CD14-positive monocyte (primary cell): ENCODE data around the gene C9orf78. TPM values are rescaled to one million over a fixed set of nuclear protein-coding genes. Genes with fewer than 3 reads are reported as not detected.

Experiments used
- DNase-seq, 3 donors: peaks; one replicate each; pipeline ENCODE4 v3.0.0-alpha.2; 2011 to 2022
- H2AFZ ChIP-seq: 2 replicates; pipeline ENCODE4 v1.6.0; 2012; ENCODE audit warnings: mild to moderate bottlenecking, low read depth, low read length, inconsistent platforms; ENCODE audit not compliant: insufficient read depth, poor library complexity, severe bottlenecking
- H3K27ac ChIP-seq, 2 donors: 1 replicate in 1 of 2; 2 replicates in 1 of 2; pipeline ENCODE4 v1.5.1; 2012 to 2013; ENCODE audit warnings: low read length in 2 of 2, control low read depth in 1 of 2, inconsistent platforms in 1 of 2, low read depth in 1 of 2, mild to moderate bottlenecking in 1 of 2
- H3K27me3 ChIP-seq, 2 donors: one replicate each; pipeline versions ENCODE4 v1.6.0 to v1.6.1; 2011 to 2013; ENCODE audit warnings: low read length in 2 of 2; ENCODE audit not compliant: control insufficient read depth in 2 of 2, insufficient read depth in 2 of 2
- H3K36me3 ChIP-seq, 2 donors: replicated peaks in 1 of 2; 1 replicate in 1 of 2; 2 replicates in 1 of 2; pipeline versions ENCODE4 v1.5.1 to v1.6.1; 2012 to 2013; ENCODE audit warnings: low read length in 2 of 2, control low read depth in 1 of 2, inconsistent platforms in 1 of 2, mild to moderate bottlenecking in 1 of 2; ENCODE audit not compliant: insufficient read depth in 2 of 2, control insufficient read depth in 1 of 2
- H3K4me1 ChIP-seq, 2 donors: 1 replicate in 1 of 2; 2 replicates in 1 of 2; pipeline versions ENCODE4 v1.5.1 to v1.6.1; 2012 to 2013; ENCODE audit warnings: low read length in 2 of 2, control low read depth in 1 of 2, inconsistent platforms in 1 of 2, mild to moderate bottlenecking in 1 of 2, moderate library complexity in 1 of 2; ENCODE audit not compliant: insufficient read depth in 2 of 2, control insufficient read depth in 1 of 2
- H3K4me2 ChIP-seq: replicated peaks from 2 replicates; pipeline ENCODE3; 2012; ENCODE audit warnings: low read length, moderate library complexity, mild to moderate bottlenecking; ENCODE audit not compliant: poor library complexity, severe bottlenecking; ENCODE audit errors: extremely low read depth
- H3K4me3 ChIP-seq, 3 experiments: fragments of 200-600 bp in 1 of 3; sonication (generic) in 1 of 3; replicated peaks in 1 of 3; 1 replicate in 2 of 3; 2 replicates in 1 of 3; pipeline ENCODE4 v1.5.1; 2011 to 2013; ENCODE audit warnings: low read length in 3 of 3, mild to moderate bottlenecking in 3 of 3, control low read depth in 2 of 3, low read depth in 2 of 3, inconsistent platforms in 1 of 3, moderate library complexity in 1 of 3
- H3K79me2 ChIP-seq: 2 replicates; pipeline ENCODE4 v1.6.0; 2012; ENCODE audit warnings: mild to moderate bottlenecking, control low read depth, inconsistent platforms, low read length, moderate library complexity; ENCODE audit not compliant: insufficient read depth
- H3K9ac ChIP-seq: 2 replicates; pipeline ENCODE4 v1.6.0; 2017; ENCODE audit warnings: low read length, mild to moderate bottlenecking; ENCODE audit not compliant: insufficient read depth, poor library complexity, severe bottlenecking
- H3K9me3 ChIP-seq, 2 donors: replicated peaks in 1 of 2; 1 replicate in 1 of 2; 2 replicates in 1 of 2; pipeline versions ENCODE4 v1.5.1 to v1.6.1; 2012 to 2013; ENCODE audit warnings: low read length in 2 of 2, control low read depth in 1 of 2; ENCODE audit not compliant: control insufficient read depth in 1 of 2, insufficient read depth in 1 of 2
- H4K20me1 ChIP-seq: 2 replicates; pipeline ENCODE4 v1.6.0; 2012; ENCODE audit warnings: mild to moderate bottlenecking, low read length, control low read depth, moderate library complexity; ENCODE audit not compliant: insufficient read depth
- H3K27ac Mint-ChIP-seq, 7 donors: one replicate each; pipeline ENCODE4 v1.8.0; 2020; ENCODE audit warnings: mild to moderate bottlenecking in 7 of 7, mixed read lengths in 7 of 7, moderate library complexity in 6 of 7, inconsistent platforms in 2 of 7
- H3K27me3 Mint-ChIP-seq, 3 donors: one replicate each; pipeline ENCODE4 v1.8.0; 2021 to 2022; ENCODE audit warnings: low read depth in 3 of 3, mild to moderate bottlenecking in 3 of 3, mixed read lengths in 3 of 3, moderate library complexity in 3 of 3, inconsistent platforms in 1 of 3
- H3K36me3 Mint-ChIP-seq, 2 donors: one replicate each; pipeline ENCODE4 v1.8.0; 2020; ENCODE audit warnings: mixed read lengths in 2 of 2, inconsistent platforms in 1 of 2, mild to moderate bottlenecking in 1 of 2
- H3K4me1 Mint-ChIP-seq: one replicate; pipeline ENCODE4 v1.8.0; 2020; ENCODE audit warnings: mild to moderate bottlenecking, mixed read lengths
- H3K4me3 Mint-ChIP-seq, 2 donors: one replicate each; pipeline ENCODE4 v1.8.0; 2020; ENCODE audit warnings: mild to moderate bottlenecking in 2 of 2, mixed read lengths in 2 of 2, moderate library complexity in 1 of 2
- H3K9me3 Mint-ChIP-seq, 7 donors: one replicate each; pipeline ENCODE4 v1.8.0; 2020 to 2022; ENCODE audit warnings: mixed read lengths in 7 of 7, mild to moderate bottlenecking in 6 of 7, moderate library complexity in 6 of 7, inconsistent platforms in 2 of 7
- CTCF ChIP-seq: fragments of 200-600 bp; IDR thresholded peaks from one replicate; pipeline ENCODE4 v1.8.0; 2022; ENCODE audit warnings: antibody characterized with exemption, mild to moderate bottlenecking
- WGBS: methylation state at CpG from one replicate; pipeline ENCODE4 v1.1.5; 2013; ENCODE audit warnings: missing lambda C conversion rate; ENCODE audit not compliant: insufficient coverage; 5-methylcytosine and 5-hydroxymethylcytosine counted together
- intact Hi-C, 2 donors: fragments of 100-400 bp; cut with micrococcal nuclease; formaldehyde crosslinking; loops; one replicate each; pipeline versions ENCODE4 v1.15.0 to v1.15.1; 2023
- polyA plus RNA-seq, 3 donors: library from polyadenylated mRNA; depleted of rRNA in 1 of 3; unstranded in 2 of 3; stranded (reverse) in 1 of 3; fragments of 300-500 nt in 2 of 3; fragments of >200 nt in 1 of 3; fragmentation: Illumina TruSeq in 2 of 3; gene quantifications; 1 replicate in 2 of 3; 2 replicates in 1 of 3; pipeline ENCODE4 v1.2.3, GENCODE V29; 2012 to 2021

The C9orf78 gene
- polyA plus RNA-seq, 3 donors, result 53.3 to 82.4 (median 65.5) TPM

GRCh38 chr9:129858167-129858962 lies 23.3 kb upstream of the C9orf78 start:
- H3K27ac Mint-ChIP-seq, result no peak overlapping the region
- Histone ChIP-seq H4K20me1 (no peaks in the 10 kb centered on the region), H2AFZ (no peak overlapping the region), H3K9me3 (no peaks in the 10 kb centered on the region), H3K27me3 (no peaks in the 10 kb centered on the region), H3K4me2 (no peak overlapping the region), H3K79me2 (no peaks in the 10 kb centered on the region), H3K9ac (no peak overlapping the region), H3K27ac (no peak overlapping the region), H3K36me3 (peaks cover 47 to 79% of the 10 kb centered on the region in 2 donors), H3K4me3 (no peak overlapping the region), H3K4me1 (peaks cover 3 to 4% of the 10 kb centered on the region in 2 donors)
- DNase-seq, result no peak
- H3K4me1 Mint-ChIP-seq, result peaks cover 5% of the 10 kb centered on the region
- intact Hi-C loops, result no loop called here
- H3K27me3 Mint-ChIP-seq, result peaks cover 0 to 4% (median 0%) of the 10 kb centered on the region in 3 donors
- H3K9me3 Mint-ChIP-seq, result peaks cover 0 to 2% (median 0%) of the 10 kb centered on the region in 7 donors
- H3K4me3 Mint-ChIP-seq, result no peak overlapping the region
- peaks cover 69 to 82% of the 10 kb centered on the region in 2 donors for H3K36me3 Mint-ChIP-seq
- TF ChIP-seq CTCF, result no peak
- 89% methylated on average over 11 of the region's 11 CpGs for WGBS

GRCh38 chr9:129857207-129857606 lies 22.1 kb upstream of the C9orf78 start:
- Mint-ChIP-seq H3K27me3 (peaks cover 0 to 2% (median 0%) of the 10 kb centered on the region in 3 donors), H3K4me3 (no peak overlapping the region), H3K27ac (no peak overlapping the region), H3K4me1 (no peaks in the 10 kb centered on the region), H3K36me3 (peaks cover 76 to 85% of the 10 kb centered on the region in 2 donors), H3K9me3 (peaks cover 0 to 2% (median 0%) of the 10 kb centered on the region in 7 donors)
- Histone ChIP-seq H3K27ac (no peak overlapping the region), H3K9ac (no peak overlapping the region), H3K79me2 (no peaks in the 10 kb centered on the region), H3K4me2 (no peak overlapping the region), H3K27me3 (no peaks in the 10 kb centered on the region), H3K36me3 (peaks cover 59 to 84% of the 10 kb centered on the region in 2 donors), H3K9me3 (no peaks in the 10 kb centered on the region), H3K4me3 (no peak overlapping the region), H3K4me1 (no peaks in the 10 kb centered on the region), H2AFZ (no peak overlapping the region), H4K20me1 (no peaks in the 10 kb centered on the region)
- DNase-seq, result no peak
- no peak for TF ChIP-seq CTCF
- intact Hi-C loops, result no loop called here
- WGBS, result 91% methylated on average over 4 of the region's 7 CpGs
